Parathyroid adenoma (tissue), 2 donors: ENCODE measurements around the gene IDI1.

ENCODE experiments used
- H2AFZ ChIP-seq: fragments of 300-600 bp; sonication (generic); one replicate; pipeline ENCODE4 v1.7.0; 2017; ENCODE audit warnings: antibody characterized with exemption, mild to moderate bottlenecking
- H3K27ac ChIP-seq: fragments of 300-600 bp; sonication (generic); one replicate; pipeline ENCODE4 v1.7.0; 2017
- H3K27me3 ChIP-seq: fragments of 300-600 bp; sonication (generic); one replicate; pipeline ENCODE4 v1.7.0; 2017; ENCODE audit warnings: low read length; ENCODE audit not compliant: control insufficient read depth, insufficient read depth
- H3K36me3 ChIP-seq: fragments of 300-600 bp; sonication (generic); one replicate; pipeline ENCODE4 v1.7.0; 2017; ENCODE audit warnings: low read length; ENCODE audit not compliant: control insufficient read depth, insufficient read depth
- H3K4me1 ChIP-seq: fragments of 300-600 bp; sonication (generic); one replicate; pipeline ENCODE4 v1.7.0; 2017; ENCODE audit warnings: control low read depth
- H3K4me2 ChIP-seq: fragments of 300-600 bp; sonication (generic); one replicate; pipeline ENCODE4 v1.7.0; 2017; ENCODE audit warnings: low read length
- H3K4me3 ChIP-seq: fragments of 300-600 bp; sonication (generic); one replicate; pipeline ENCODE4 v1.7.0; 2017; ENCODE audit warnings: low read depth, low read length
- H3K79me2 ChIP-seq: fragments of 300-600 bp; sonication (generic); one replicate; pipeline ENCODE4 v1.7.0; 2017; ENCODE audit warnings: control low read depth
- H3K9ac ChIP-seq: fragments of 300-600 bp; sonication (generic); one replicate; pipeline ENCODE4 v1.7.0; 2017; ENCODE audit warnings: mild to moderate bottlenecking
- H3K9me3 ChIP-seq: fragments of 300-600 bp; sonication (generic); one replicate; pipeline ENCODE4 v1.7.0; 2017; ENCODE audit warnings: low read length; ENCODE audit not compliant: control insufficient read depth
- CTCF ChIP-seq: fragments of 300-600 bp; sonication (generic); IDR thresholded peaks from one replicate; pipeline ENCODE4 v1.7.0; 2017; ENCODE audit warnings: antibody characterized with exemption, mild to moderate bottlenecking
- donor health status: primary hyperparathyroidism.

Gene IDI1

GRCh38 chr10:1034758-1035157 is 14.2 kb downstream of the IDI1 start:
- no peak overlapping the region for H2AFZ ChIP-seq
- H3K9me3 ChIP-seq: no peaks in the 10 kb centered on the region
- no peak overlapping the region for H3K4me3 ChIP-seq
- H3K27me3 ChIP-seq: no peaks in the 10 kb centered on the region
- no peak overlapping the region for H3K4me2 ChIP-seq
- H3K36me3 ChIP-seq: no peaks in the 10 kb centered on the region
- no peaks in the 10 kb centered on the region for H3K4me1 ChIP-seq
- H3K27ac ChIP-seq: no peak overlapping the region
- no peak overlapping the region for H3K9ac ChIP-seq
- H3K79me2 ChIP-seq: no peaks in the 10 kb centered on the region
- TF ChIP-seq CTCF: no peak

- Histone ChIP-seq H3K9me3 (no peaks in the 10 kb centered on the region), H3K9ac (no peak overlapping the region), H2AFZ (no peak overlapping the region), H3K4me2 (no peak overlapping the region), H3K36me3 (no peaks in the 10 kb centered on the region), H3K27me3 (no peaks in the 10 kb centered on the region), H3K27ac (no peak overlapping the region), H3K4me1 (no peaks in the 10 kb centered on the region), H3K4me3 (no peak overlapping the region), H3K79me2 (no peaks in the 10 kb centered on the region)
- no peak for TF ChIP-seq CTCF
Observed at GRCh38 chr10:1033601-1034000, 15.3 kb downstream of the IDI1 start.

- no peak overlapping the region for H3K4me2 ChIP-seq
- H3K9me3 ChIP-seq: no peaks in the 10 kb centered on the region
Observed at GRCh38 chr10:1029838-1030237, 19.1 kb downstream of the IDI1 start.

GRCh38 chr10:1026578-1026977 is 22.3 kb downstream of the IDI1 start:
- Histone ChIP-seq H3K9ac (no peak overlapping the region), H3K4me1 (peaks cover 3% of the 10 kb centered on the region), H3K27me3 (no peaks in the 10 kb centered on the region), H3K36me3 (no peaks in the 10 kb centered on the region), H3K27ac (no peak overlapping the region), H2AFZ (no peak overlapping the region), H3K79me2 (no peaks in the 10 kb centered on the region), H3K4me3 (no peak overlapping the region), H3K4me2 (no peak overlapping the region), H3K9me3 (no peaks in the 10 kb centered on the region)
- TF ChIP-seq CTCF: no peak

More at GRCh38 chr10:1029838-1030237, 19.1 kb downstream of the IDI1 start:
- Histone ChIP-seq H3K27me3 (no peaks in the 10 kb centered on the region), H3K4me1 (peaks cover 3% of the 10 kb centered on the region), H3K79me2 (no peaks in the 10 kb centered on the region), H3K9ac (no peak overlapping the region), H3K27ac (no peak overlapping the region), H3K36me3 (no peaks in the 10 kb centered on the region), H2AFZ (no peak overlapping the region), H3K4me3 (no peak overlapping the region)
- no peak for TF ChIP-seq CTCF

- no peak within 1 kb of the TSS for H3K27ac ChIP-seq
- no peak for TF ChIP-seq CTCF
- peak within 1 kb of the TSS; percentile 42 for H3K4me2 ChIP-seq
- no peaks in the 10 kb centered on the region for H3K27me3 ChIP-seq
- peak within 1 kb of the TSS; percentile 39 for H2AFZ ChIP-seq
- no peaks in the 10 kb centered on the region for H3K79me2 ChIP-seq
- peaks cover 3% of the 10 kb centered on the region for H3K4me1 ChIP-seq
- no peak within 1 kb of the TSS for H3K9ac ChIP-seq
- H3K36me3 ChIP-seq: no peaks in the 10 kb centered on the region
- H3K4me3 ChIP-seq: no peak within 1 kb of the TSS
- no peaks in the 10 kb centered on the region for H3K9me3 ChIP-seq
Observed at GRCh38 chr10:1025683-1026082, 23.2 kb downstream of the IDI1 start, which contains the start of gene IDI2. Gene IDI2 (minus strand): TSS chr10:1025859. CDS start chr10:1024723, 1,136 bp downstream.
